GM13976 (cell line): ENCODE data around the gene SV2C.

Source experiments
- DNase-seq: peaks from one replicate; pipeline ENCODE4 v3.0.0; 2012; ENCODE audit warnings: low spot score
- in situ Hi-C: fragments of 300-500 bp; cut with MboI; formaldehyde crosslinking; loops from one replicate; pipeline ENCODE4 v1.12.0; 2022; ENCODE audit warnings: low sequenced_read_pairs, mixed read lengths, inconsistent platforms; ENCODE audit not compliant: unreplicated experiment
- TF ChIP-seq, protein P1 (sequence below): IDR thresholded peaks from 2 replicates; pipeline ENCODE4 v1.5.1; 2012; ENCODE audit warnings: borderline replicate concordance, mild to moderate bottlenecking; ENCODE audit not compliant: insufficient read depth; ENCODE audit errors: extremely low read depth, missing control alignments, control extremely low read depth

The SV2C gene

DNA sequence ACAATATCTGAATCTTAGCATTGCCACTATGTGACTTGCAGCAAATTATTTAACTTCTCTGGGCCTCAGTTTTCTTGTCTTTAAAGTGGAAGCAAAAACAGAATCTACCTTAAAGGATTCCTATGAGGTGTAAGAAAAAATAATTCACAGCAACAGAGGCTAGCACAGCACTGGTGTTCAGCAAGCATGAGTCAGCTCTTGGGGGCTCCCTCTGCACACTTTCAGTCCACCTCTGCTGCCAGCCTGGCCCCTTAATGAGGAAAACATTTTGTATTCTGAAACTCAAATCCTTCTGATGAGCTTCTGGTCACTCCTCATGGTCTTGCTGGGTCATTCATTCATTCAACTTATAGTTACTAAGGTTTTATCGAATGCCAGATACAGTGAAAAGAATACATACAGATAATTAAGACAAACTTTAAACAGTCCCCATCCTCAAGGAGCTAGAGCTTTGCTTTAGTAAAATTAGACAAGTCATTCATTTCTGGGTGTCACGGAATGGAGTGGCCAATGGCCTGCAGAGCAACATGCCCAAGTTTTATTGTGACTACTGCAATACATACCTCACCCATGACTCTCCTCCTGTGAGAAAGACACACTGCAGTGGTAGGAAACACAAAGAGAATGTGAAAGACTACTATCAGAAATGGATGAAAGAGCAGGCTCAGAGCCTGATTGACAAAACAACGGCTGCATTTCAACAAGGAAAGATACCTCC lies 293.1 kb downstream of the SV2C start:
- no peak for DNase-seq
- TF ChIP-seq, protein P1, sequence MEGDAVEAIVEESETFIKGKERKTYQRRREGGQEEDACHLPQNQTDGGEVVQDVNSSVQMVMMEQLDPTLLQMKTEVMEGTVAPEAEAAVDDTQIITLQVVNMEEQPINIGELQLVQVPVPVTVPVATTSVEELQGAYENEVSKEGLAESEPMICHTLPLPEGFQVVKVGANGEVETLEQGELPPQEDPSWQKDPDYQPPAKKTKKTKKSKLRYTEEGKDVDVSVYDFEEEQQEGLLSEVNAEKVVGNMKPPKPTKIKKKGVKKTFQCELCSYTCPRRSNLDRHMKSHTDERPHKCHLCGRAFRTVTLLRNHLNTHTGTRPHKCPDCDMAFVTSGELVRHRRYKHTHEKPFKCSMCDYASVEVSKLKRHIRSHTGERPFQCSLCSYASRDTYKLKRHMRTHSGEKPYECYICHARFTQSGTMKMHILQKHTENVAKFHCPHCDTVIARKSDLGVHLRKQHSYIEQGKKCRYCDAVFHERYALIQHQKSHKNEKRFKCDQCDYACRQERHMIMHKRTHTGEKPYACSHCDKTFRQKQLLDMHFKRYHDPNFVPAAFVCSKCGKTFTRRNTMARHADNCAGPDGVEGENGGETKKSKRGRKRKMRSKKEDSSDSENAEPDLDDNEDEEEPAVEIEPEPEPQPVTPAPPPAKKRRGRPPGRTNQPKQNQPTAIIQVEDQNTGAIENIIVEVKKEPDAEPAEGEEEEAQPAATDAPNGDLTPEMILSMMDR, result no peak
- in situ Hi-C loops, result no loop called here

DNA sequence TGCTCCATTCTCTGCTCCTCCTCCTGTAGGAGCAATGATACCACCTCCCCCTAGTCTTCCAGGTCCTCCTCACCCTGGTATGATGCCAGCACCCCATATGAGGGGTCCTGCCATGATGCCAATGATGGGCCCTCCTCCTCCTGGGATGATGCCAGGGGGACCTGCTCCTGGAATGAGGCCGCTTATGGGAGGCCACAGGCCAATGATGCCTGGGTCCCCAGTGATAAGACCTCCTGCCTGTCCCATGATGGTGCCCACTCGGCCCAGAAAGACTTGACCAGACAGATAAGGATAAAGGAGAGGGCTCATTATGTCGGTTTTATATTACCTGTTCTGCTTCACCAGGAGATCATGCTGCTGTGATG lies 293.7 kb downstream of the SV2C start:
- DNase-seq, result no peak
- TF ChIP-seq, protein P1, result no peak
- in situ Hi-C loops, result no loop called here

- TF ChIP-seq, protein P1, result no peak
- DNase-seq, result no peak
- in situ Hi-C loops, result no loop called here
These were observed 295.2 kb downstream of the SV2C start for GRCh38 chr5:76378355-76378754.

- no peak for DNase-seq
- in situ Hi-C loops, result no loop called here
- TF ChIP-seq, protein P1, result no peak
These were observed 296.1 kb downstream of the SV2C start for GRCh38 chr5:76379316-76379715.

DNA sequence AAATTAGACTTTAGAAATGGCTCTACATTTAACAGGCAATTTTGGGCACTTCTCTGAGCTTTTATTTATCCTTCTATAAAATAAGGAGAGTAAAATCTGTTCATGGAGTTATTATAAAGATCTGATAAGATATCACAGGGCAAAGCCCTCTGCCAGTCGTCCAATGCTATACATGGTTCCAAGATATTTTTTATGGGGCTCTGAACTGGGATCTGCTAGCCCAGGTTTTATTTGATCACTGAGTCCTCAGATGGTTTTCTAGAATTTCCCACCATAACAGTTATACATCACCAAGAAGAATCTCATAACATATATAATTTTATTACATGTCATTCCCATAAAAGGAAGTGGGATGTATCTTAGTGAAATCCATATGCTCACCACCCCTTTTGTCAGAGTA lies 296.7 kb downstream of the SV2C start:
- DNase-seq, result no peak
- TF ChIP-seq, protein P1, result no peak
- in situ Hi-C loops, result no loop called here

DNA sequence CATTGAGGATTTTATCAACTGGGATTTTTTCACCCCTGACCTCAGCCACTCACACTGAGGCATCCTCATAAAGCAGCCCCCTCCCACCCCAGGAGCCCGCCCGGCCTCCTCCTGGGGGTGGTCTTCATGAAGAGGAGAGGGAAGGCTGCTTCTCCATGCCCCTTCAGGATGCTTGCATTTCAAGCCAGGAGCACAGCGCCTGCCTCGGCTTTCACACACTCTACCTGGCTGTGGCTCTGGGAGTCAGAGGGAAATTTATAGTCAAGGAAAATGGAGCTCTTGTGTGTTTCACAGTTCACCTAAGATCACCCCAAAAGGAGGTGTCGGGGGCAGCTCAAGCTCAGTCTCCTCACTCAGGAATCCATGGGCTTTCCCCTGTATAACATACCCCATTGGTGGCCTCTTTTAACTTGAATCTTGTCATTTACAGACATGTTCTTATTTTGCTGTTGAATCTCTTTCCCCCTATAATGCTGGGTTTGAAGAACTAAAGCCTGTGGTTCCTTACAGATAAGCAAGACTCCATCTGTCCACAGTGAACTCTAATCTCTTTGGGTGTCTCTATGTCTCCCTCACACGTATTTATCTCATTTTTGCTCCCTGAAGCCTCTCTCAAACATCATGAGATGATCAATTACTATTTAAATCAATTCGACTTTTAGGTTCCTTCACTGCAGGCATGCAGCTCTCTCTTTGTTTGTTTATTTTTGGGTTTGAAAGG lies 297.3 kb downstream of the SV2C start:
- TF ChIP-seq, protein P1, result no peak
- in situ Hi-C loops, result no loop called here
- no peak for DNase-seq
